ENCODE measurements around the gene CCL3.

- TF ChIP-seq EZH2 (IDR thresholded peaks at IDR 0.05; ENCODE audit: insufficient read depth, low read length) (no peak), CTCF (IDR thresholded peaks at IDR 0.05; ENCODE audit: insufficient read depth, low read depth, low read length) (no peak)
Measured at GRCh38 chr17:36132421-36132831, 42.5 kb upstream of the CCL3 start.

All from astrocyte (in vitro differentiated cells and primary cell).